Tibial artery (tissue), 4 donors: ENCODE measurements around the gene TXNIP.

Experiments
- DNase-seq, 2 donors: peaks; one replicate each; pipeline ENCODE4 v3.0.0-alpha.2; 2019
- H3K27ac ChIP-seq, 2 donors: fragments of 200-600 bp; sonication (generic) in 1 of 2; 1 replicate in 1 of 2; 2 replicates in 1 of 2; pipeline ENCODE4 v1.5.1; 2018 to 2019; ENCODE audit warnings: mild to moderate bottlenecking in 1 of 2
- H3K27me3 ChIP-seq, 2 donors: fragments of 200-600 bp; sonication (generic) in 1 of 2; one replicate each; pipeline versions ENCODE4 v1.5.1 to v1.6.0; 2016 to 2019
- H3K36me3 ChIP-seq, 3 donors: fragments of 200-600 bp; sonication (generic) in 2 of 3; one replicate each; pipeline ENCODE4 v1.5.1; 2016 to 2019; ENCODE audit warnings: mild to moderate bottlenecking in 2 of 3
- H3K4me1 ChIP-seq, 4 donors: fragments of 200-600 bp; sonication (generic) in 2 of 4; 1 replicate in 3 of 4; 2 replicates in 1 of 4; pipeline ENCODE4 v1.5.1; 2016 to 2019
- H3K4me3 ChIP-seq, 2 donors: fragments of 200-600 bp; sonication (generic) in 1 of 2; 1 replicate in 1 of 2; 2 replicates in 1 of 2; pipeline ENCODE4 v1.5.1; 2018 to 2019; ENCODE audit warnings: mild to moderate bottlenecking in 2 of 2
- H3K9me3 ChIP-seq, 3 donors: fragments of 200-600 bp; sonication (generic) in 1 of 3; one replicate each; pipeline ENCODE4 v1.5.1; 2016 to 2019
- CTCF ChIP-seq, 2 experiments: fragments of 200-600 bp in 1 of 2; fragments of 450-650 bp in 1 of 2; IDR thresholded peaks; one replicate each; pipeline ENCODE4 v1.5.1; 2017 to 2019; ENCODE audit warnings: antibody characterized with exemption in 2 of 2, mild to moderate bottlenecking in 1 of 2, moderate library complexity in 1 of 2
- intact Hi-C: fragments of 100-400 bp; cut with DNase I; formaldehyde crosslinking; loops from one replicate; pipeline ENCODE4 v1.15.0; 2023; ENCODE audit warnings: low total_unique reads

TXNIP gene

DNA sequence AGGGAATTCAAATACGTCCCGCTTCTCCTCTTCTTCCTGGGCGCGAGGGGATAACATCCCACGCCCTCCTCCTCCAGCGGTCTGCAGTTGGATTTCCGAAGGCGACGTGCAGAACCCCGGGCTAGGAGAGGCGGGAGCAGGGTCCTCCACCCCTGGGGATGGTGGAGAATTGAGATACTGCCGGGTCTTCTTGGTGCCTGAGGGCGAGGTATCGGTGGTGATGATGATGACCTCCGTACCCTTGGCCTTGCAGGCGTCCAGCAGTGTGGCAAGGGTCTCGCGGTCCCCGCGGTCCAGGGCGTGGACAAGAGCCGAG is 35.3 kb downstream of the TXNIP start:
- intact Hi-C loops, result loop anchor here (10.0 kb wide), 1 partner anchor 46 kb away; the partner anchor contains the start of genes ITGA10 and PEX11B
- no peak for DNase-seq
- Histone ChIP-seq H3K27ac (peak overlapping the region; percentile 84 to 96), H3K27me3 (no peaks in the 10 kb centered on the region), H3K9me3 (no peaks in the 10 kb centered on the region), H3K4me1 (peaks cover 5 to 58% (median 49%) of the 10 kb centered on the region in 4 donors), H3K4me3 (peak overlapping the region; percentile 55 to 58), H3K36me3 (no peaks in the 10 kb centered on the region)
- no peak for TF ChIP-seq CTCF (IDR thresholded peaks at IDR 0.05)

GRCh38 chr1:145960468-145961108 is 35.8 kb downstream of the TXNIP start:
- no peaks in the 10 kb centered on the region for H3K9me3 ChIP-seq
- no peaks in the 10 kb centered on the region for H3K27me3 ChIP-seq
- peak; percentile 27 to 29 for TF ChIP-seq CTCF (IDR thresholded peaks at IDR 0.05)
- intact Hi-C loops, result loop anchor here (10.0 kb wide), 1 partner anchor 46 kb away; the partner anchor contains the start of genes ITGA10 and PEX11B
- DNase-seq, result peak; percentile 80 to 93
- peak overlapping the region; percentile 84 to 96 for H3K27ac ChIP-seq
- H3K36me3 ChIP-seq, result no peaks in the 10 kb centered on the region
- H3K4me3 ChIP-seq, result peak overlapping the region; percentile 55 to 58
- peaks cover 5 to 63% (median 52%) of the 10 kb centered on the region in 4 donors for H3K4me1 ChIP-seq

DNA sequence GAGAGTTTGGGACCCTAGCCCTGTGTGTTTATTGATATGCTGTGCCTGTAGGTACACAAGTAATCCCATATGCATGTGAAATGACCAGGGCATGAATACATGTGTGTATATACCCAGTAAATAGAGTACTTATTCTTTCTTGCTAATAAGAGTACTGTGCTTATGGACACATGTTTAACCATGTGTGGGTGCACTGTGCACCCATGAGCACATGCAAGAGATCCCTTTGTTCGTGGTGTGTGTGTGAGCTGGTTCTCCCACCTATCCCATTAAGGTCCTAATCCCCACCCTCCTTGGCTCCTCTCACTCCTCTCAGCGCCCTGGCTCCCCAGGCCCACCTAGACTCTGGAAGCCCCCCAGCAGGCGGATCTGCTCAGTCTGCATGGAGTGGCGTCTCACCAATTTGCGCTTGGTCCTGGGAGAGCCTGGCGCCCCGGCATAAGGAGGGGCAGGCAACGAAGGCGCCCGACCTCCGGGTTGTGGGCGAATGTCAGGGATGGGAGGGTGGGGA is 36.4 kb downstream of the TXNIP start:
- Histone ChIP-seq H3K4me3 (peak overlapping the region; percentile 55 to 58), H3K27ac (peak overlapping the region; percentile 84 to 96), H3K4me1 (peaks cover 5 to 68% (median 52%) of the 10 kb centered on the region in 4 donors), H3K9me3 (no peaks in the 10 kb centered on the region), H3K36me3 (no peaks in the 10 kb centered on the region), H3K27me3 (no peaks in the 10 kb centered on the region)
- no peak for DNase-seq
- TF ChIP-seq CTCF (IDR thresholded peaks at IDR 0.05), result no peak
- intact Hi-C loops, result loop anchor here (10.0 kb wide), 1 partner anchor 45 kb away; the partner anchor contains the start of genes ITGA10 and PEX11B

- Histone ChIP-seq H3K27me3 (no peaks in the 10 kb centered on the region), H3K27ac (peak overlapping the region; percentile 84 to 96), H3K36me3 (no peaks in the 10 kb centered on the region), H3K4me1 (peaks cover 5 to 75% (median 58%) of the 10 kb centered on the region in 4 donors), H3K9me3 (no peaks in the 10 kb centered on the region), H3K4me3 (no peak overlapping the region)
- no peak for DNase-seq
- intact Hi-C loops, result no loop called here
- no peak for TF ChIP-seq CTCF (IDR thresholded peaks at IDR 0.05)
These were observed 37.0 kb downstream of the TXNIP start for GRCh38 chr1:145959333-145959732.

- DNase-seq, result no peak
- Histone ChIP-seq H3K27me3 (no peaks in the 10 kb centered on the region), H3K4me3 (no peak overlapping the region), H3K9me3 (no peaks in the 10 kb centered on the region), H3K36me3 (no peaks in the 10 kb centered on the region), H3K4me1 (peaks cover 4 to 75% (median 59%) of the 10 kb centered on the region in 4 donors), H3K27ac (peak overlapping the region; percentile 96 to 99)
- intact Hi-C loops, result no loop called here
- no peak for TF ChIP-seq CTCF (IDR thresholded peaks at IDR 0.05)
These were observed 37.6 kb downstream of the TXNIP start for GRCh38 chr1:145958734-145959133.
